H9 (cell line): ENCODE results near the gene KIF2C. TPM values are rescaled to one million over a fixed set of nuclear protein-coding genes. Genes with fewer than 3 reads are reported as not detected.

Experiments
- DNase-seq: peaks from one replicate; pipeline ENCODE4 v3.0.0-alpha.2; 2017
- H2AFZ ChIP-seq: one replicate; pipeline ENCODE4 v1.6.1; 2013; ENCODE audit warnings: mild to moderate bottlenecking, low read length, control low read depth, moderate library complexity
- H2AK5ac ChIP-seq: 2 replicates; pipeline ENCODE4 v1.6.1; 2013; ENCODE audit warnings: low read length, control low read depth, mixed read lengths; ENCODE audit not compliant: insufficient read length
- H2BK120ac ChIP-seq: one replicate; pipeline ENCODE4 v1.6.1; 2013; ENCODE audit warnings: low read depth, mild to moderate bottlenecking, low read length, control low read depth, inconsistent platforms; ENCODE audit not compliant: poor library complexity, severe bottlenecking
- H2BK12ac ChIP-seq: 2 replicates; pipeline ENCODE4 v1.6.1; 2013; ENCODE audit warnings: low read length, control low read depth, mixed read lengths, low read depth; ENCODE audit not compliant: insufficient read length
- H2BK15ac ChIP-seq: 2 replicates; pipeline ENCODE4 v1.6.1; 2013; ENCODE audit warnings: low read depth, low read length, control low read depth
- H2BK20ac ChIP-seq: one replicate; pipeline ENCODE4 v1.6.1; 2013; ENCODE audit warnings: low read depth, mild to moderate bottlenecking, low read length, control low read depth, inconsistent platforms; ENCODE audit not compliant: poor library complexity, severe bottlenecking
- H2BK5ac ChIP-seq: 2 replicates; pipeline ENCODE4 v1.6.1; 2013; ENCODE audit warnings: low read length, control low read depth, mixed read lengths; ENCODE audit not compliant: insufficient read length
- H3K14ac ChIP-seq: 2 replicates; pipeline ENCODE4 v1.6.1; 2013; ENCODE audit warnings: low read length, control low read depth; ENCODE audit not compliant: insufficient read depth
- H3K18ac ChIP-seq: 2 replicates; pipeline ENCODE4 v1.6.1; 2013; ENCODE audit warnings: low read depth, mild to moderate bottlenecking, mixed read lengths, low read length, control low read depth; ENCODE audit not compliant: insufficient read length
- H3K23ac ChIP-seq: 2 replicates; pipeline ENCODE4 v1.6.1; 2013; ENCODE audit warnings: low read length, control low read depth, mixed read lengths, low read depth; ENCODE audit not compliant: insufficient read length
- H3K23me2 ChIP-seq: 2 replicates; pipeline ENCODE4 v1.6.1; 2013; ENCODE audit warnings: low read depth, mild to moderate bottlenecking, mixed read lengths, low read length, control low read depth; ENCODE audit not compliant: insufficient read length, poor library complexity, severe bottlenecking
- H3K27ac ChIP-seq: 2 replicates; pipeline ENCODE4 v1.5.1; 2013; ENCODE audit warnings: low read length, control low read depth, mixed read lengths, low read depth; ENCODE audit not compliant: insufficient read length
- H3K27me3 ChIP-seq: 2 replicates; pipeline ENCODE4 v1.6.1; 2013; ENCODE audit warnings: low read length, control low read depth, inconsistent platforms; ENCODE audit not compliant: insufficient read depth
- H3K4ac ChIP-seq: 2 replicates; pipeline ENCODE4 v1.6.1; 2013; ENCODE audit warnings: low read depth, mild to moderate bottlenecking, control low read depth, inconsistent platforms, low read length, moderate library complexity
- H3K4me1 ChIP-seq: 2 replicates; pipeline ENCODE4 v1.6.1; 2013; ENCODE audit warnings: low read length, control low read depth, inconsistent platforms; ENCODE audit not compliant: insufficient read depth
- H3K4me2 ChIP-seq: 2 replicates; pipeline ENCODE4 v1.6.1; 2013; ENCODE audit warnings: low read length, control low read depth, mixed read lengths; ENCODE audit not compliant: insufficient read length, insufficient read depth
- H3K56ac ChIP-seq: 2 replicates; pipeline ENCODE4 v1.6.1; 2013; ENCODE audit warnings: low read depth, mild to moderate bottlenecking, mixed read lengths, low read length, control low read depth; ENCODE audit not compliant: insufficient read length
- H3K79me1 ChIP-seq: 2 replicates; pipeline ENCODE4 v1.6.1; 2013; ENCODE audit warnings: low read depth, mild to moderate bottlenecking, moderate library complexity, low read length, control low read depth, inconsistent platforms; ENCODE audit not compliant: insufficient read depth, poor library complexity, severe bottlenecking
- H3K79me2 ChIP-seq: 2 replicates; pipeline ENCODE4 v1.6.1; 2013; ENCODE audit warnings: low read length, control low read depth, inconsistent platforms; ENCODE audit not compliant: insufficient read depth
- H3K9ac ChIP-seq: 2 replicates; pipeline ENCODE4 v1.6.1; 2013; ENCODE audit warnings: low read length, control low read depth, mixed read lengths; ENCODE audit not compliant: insufficient read length; ENCODE audit errors: extremely low read depth
- H3K9me3 ChIP-seq: one replicate; pipeline ENCODE4 v1.6.1; 2013; ENCODE audit warnings: low read depth, low read length, inconsistent platforms; ENCODE audit not compliant: control insufficient read depth
- H3T11ph ChIP-seq: one replicate; pipeline ENCODE4 v1.6.1; 2013; ENCODE audit warnings: mild to moderate bottlenecking, low read length, control low read depth, inconsistent platforms
- H4K20me1 ChIP-seq: one replicate; pipeline ENCODE4 v1.6.1; 2013; ENCODE audit not compliant: control insufficient read depth, insufficient read length, insufficient read depth
- H4K5ac ChIP-seq: 2 replicates; pipeline ENCODE4 v1.6.1; 2013; ENCODE audit warnings: low read depth, mild to moderate bottlenecking, mixed read lengths, low read length, control low read depth; ENCODE audit not compliant: insufficient read length
- H4K8ac ChIP-seq: replicated peaks from 2 replicates; pipeline ENCODE4 v1.6.1; 2013; ENCODE audit warnings: low read length, control low read depth, mixed read lengths, low read depth; ENCODE audit not compliant: insufficient read length
- H4K91ac ChIP-seq: 2 replicates; pipeline ENCODE4 v1.6.1; 2013; ENCODE audit warnings: low read depth, mild to moderate bottlenecking, moderate library complexity, mixed read lengths, low read length, control low read depth; ENCODE audit not compliant: insufficient read length
- H3K27ac Mint-ChIP-seq, 3 experiments: 2 replicates in 2 of 3; 3 replicates in 1 of 3; pipeline ENCODE4 v1.8.0; 2020 to 2021; ENCODE audit warnings: mixed read lengths in 3 of 3, mild to moderate bottlenecking in 1 of 3, moderate library complexity in 1 of 3
- H3K27me3 Mint-ChIP-seq: 2 replicates; pipeline ENCODE4 v1.8.0; 2021; ENCODE audit warnings: low read depth, mild to moderate bottlenecking, moderate library complexity, mixed read lengths
- H3K36me3 Mint-ChIP-seq, 3 experiments: 2 replicates in 2 of 3; 3 replicates in 1 of 3; pipeline ENCODE4 v1.8.0; 2020 to 2021; ENCODE audit warnings: low read depth in 3 of 3, mixed read lengths in 3 of 3; ENCODE audit not compliant: insufficient read depth in 1 of 3
- H3K4me1 Mint-ChIP-seq, 2 experiments: 2 replicates each; pipeline ENCODE4 v1.8.0; 2020; ENCODE audit warnings: mixed read lengths in 2 of 2
- H3K4me3 Mint-ChIP-seq, 2 experiments: 2 replicates in 1 of 2; 3 replicates in 1 of 2; pipeline ENCODE4 v1.8.0; 2020 to 2021; ENCODE audit warnings: mild to moderate bottlenecking in 2 of 2, mixed read lengths in 2 of 2, moderate library complexity in 1 of 2
- H3K9me3 Mint-ChIP-seq, 2 experiments: 2 replicates in 1 of 2; 3 replicates in 1 of 2; pipeline ENCODE4 v1.8.0; 2020; ENCODE audit warnings: mild to moderate bottlenecking in 2 of 2, mixed read lengths in 2 of 2, moderate library complexity in 1 of 2
- CTCF ChIP-seq: fragments of 200-600 bp; sonication (generic); conservative IDR thresholded peaks from 3 replicates; pipeline ENCODE4 v1.8.0; 2021; ENCODE audit warnings: antibody characterized with exemption, mild to moderate bottlenecking
- WGBS: extraction: QIAGEN DNeasy Blood & Tissue Kit; methylation state at CpG from one replicate; pipeline ENCODE4 v1.1.7; 2013; ENCODE audit warnings: missing lambda C conversion rate, low lambda C conversion rate, mixed read lengths; ENCODE audit not compliant: insufficient read length; ENCODE audit errors: extremely low coverage; 5-methylcytosine and 5-hydroxymethylcytosine counted together
- total RNA-seq: library from RNA; stranded (reverse); gene quantifications from 2 replicates; pipeline ENCODE4 v1.2.1, GENCODE V29; 2021

The KIF2C gene
- total RNA-seq, 1 experiment from 2014 or later = 73.1 TPM

- no peak overlapping the region for H3K4ac ChIP-seq
- H3K36me3 Mint-ChIP-seq = peaks cover 0 to 7% (median 5%) of the 10 kb centered on the region in 3 experiments; a peak in 4 of 7 replicates
- H4K91ac ChIP-seq = no peak overlapping the region
- H3K18ac ChIP-seq = no peak overlapping the region
- peaks cover 38 to 49% of the 10 kb centered on the region in 2 experiments for H3K4me1 Mint-ChIP-seq
- no peak overlapping the region for H4K8ac ChIP-seq
- H3K27me3 ChIP-seq = no peaks in the 10 kb centered on the region
- H4K5ac ChIP-seq = no peak overlapping the region
- no peak for TF ChIP-seq CTCF
- H3K4me3 Mint-ChIP-seq = no peak overlapping the region
- no peak overlapping the region for H3K23ac ChIP-seq
- no peaks in the 10 kb centered on the region for H3K9me3 Mint-ChIP-seq
- H3K9me3 ChIP-seq = no peaks in the 10 kb centered on the region
- no peak for DNase-seq
- H2BK15ac ChIP-seq = no peak overlapping the region
- peak overlapping the region in 1 of 3 experiments; percentile 38; a peak in 1 of 7 replicates for H3K27ac Mint-ChIP-seq
- no peak overlapping the region for H2BK12ac ChIP-seq
- H3K27ac ChIP-seq = no peak overlapping the region
- no peak overlapping the region for H3K4me2 ChIP-seq
- H3K4me1 ChIP-seq = peaks cover 10% of the 10 kb centered on the region; the same call in 1 of the 2 replicates
- H2AFZ ChIP-seq = no peak overlapping the region
- no peak overlapping the region for H2BK5ac ChIP-seq
- no peaks in the 10 kb centered on the region for H3K79me2 ChIP-seq
- peaks cover 7% of the 10 kb centered on the region for H3K23me2 ChIP-seq
- no peak overlapping the region for H3K56ac ChIP-seq
- H3K79me1 ChIP-seq = no peaks in the 10 kb centered on the region
- no peak overlapping the region for H2AK5ac ChIP-seq
- no CpG with 5 or more reads among the region's 8 CpGs for WGBS
- no peak overlapping the region for H3K9ac ChIP-seq
- H2BK120ac ChIP-seq = no peak overlapping the region
- H3T11ph ChIP-seq = no peak overlapping the region
- H2BK20ac ChIP-seq = no peak overlapping the region
- H4K20me1 ChIP-seq = no peaks in the 10 kb centered on the region
- no peaks in the 10 kb centered on the region; the same call in 1 of the 2 replicates for H3K27me3 Mint-ChIP-seq
- no peak overlapping the region for H3K14ac ChIP-seq
Measured at GRCh38 chr1:44811234-44811633, 71.6 kb downstream of the KIF2C start.
